ENCODE data around the gene SLC35B3.

The SLC35B3 gene

GRCh38 chr6:8382434-8382833 is 52.9 kb downstream of the SLC35B3 start:
- no peak overlapping the region for H3K4me3 ChIP-seq (ENCODE audit: low read depth, low read length, poor library complexity, severe bottlenecking)
- H3K79me2 ChIP-seq (ENCODE audit: insufficient read depth, low read length): no peaks in the 10 kb centered on the region
- no peak overlapping the region for H2AFZ ChIP-seq (ENCODE audit: low read length)
- no peaks in the 10 kb centered on the region for H3K27me3 ChIP-seq (ENCODE audit: insufficient read depth, low read length)
- no peaks in the 10 kb centered on the region for H4K20me1 ChIP-seq (ENCODE audit: insufficient read depth, low read length)
- no peaks in the 10 kb centered on the region for H3K9me2 ChIP-seq (ENCODE audit: low read depth, low read length)
- TF ChIP-seq EZH2 (IDR thresholded peaks at IDR 0.05; ENCODE audit: borderline replicate concordance, low read length) (no peak), CTCF (IDR thresholded peaks at IDR 0.05; ENCODE audit: low read length) (no peak)
- no peaks in the 10 kb centered on the region for H3K4me1 ChIP-seq (ENCODE audit: insufficient read depth, low read length, severe bottlenecking)
- no peak overlapping the region for H3K4me2 ChIP-seq (ENCODE audit: low read length)
- H3K9ac ChIP-seq (ENCODE audit: low read length): no peak overlapping the region
- no peak overlapping the region for H3K27ac ChIP-seq (ENCODE audit: low read depth, low read length, poor library complexity, severe bottlenecking)
- H3K36me3 ChIP-seq (ENCODE audit: insufficient read depth, low read length): no peaks in the 10 kb centered on the region
- H3F3A ChIP-seq (ENCODE audit: insufficient read depth, low read length): no peaks in the 10 kb centered on the region
- H3K9me3 ChIP-seq (ENCODE audit: low read length): no peaks in the 10 kb centered on the region

- Histone ChIP-seq H3K4me1 (ENCODE audit: insufficient read depth, low read length, severe bottlenecking) (no peaks in the 10 kb centered on the region), H3K9me2 (ENCODE audit: low read depth, low read length) (no peaks in the 10 kb centered on the region), H4K20me1 (ENCODE audit: insufficient read depth, low read length) (no peaks in the 10 kb centered on the region), H3F3A (ENCODE audit: insufficient read depth, low read length) (no peaks in the 10 kb centered on the region), H3K27me3 (ENCODE audit: insufficient read depth, low read length) (no peaks in the 10 kb centered on the region), H2AFZ (ENCODE audit: low read length) (no peak overlapping the region), H3K27ac (ENCODE audit: low read depth, low read length, poor library complexity, severe bottlenecking) (no peak overlapping the region), H3K4me3 (ENCODE audit: low read depth, low read length, poor library complexity, severe bottlenecking) (no peak overlapping the region), H3K36me3 (ENCODE audit: insufficient read depth, low read length) (no peaks in the 10 kb centered on the region), H3K9me3 (ENCODE audit: low read length) (no peaks in the 10 kb centered on the region), H3K4me2 (ENCODE audit: low read length) (no peak overlapping the region), H3K79me2 (ENCODE audit: insufficient read depth, low read length) (no peaks in the 10 kb centered on the region), H3K9ac (ENCODE audit: low read length) (no peak overlapping the region)
- TF ChIP-seq EZH2 (IDR thresholded peaks at IDR 0.05; ENCODE audit: borderline replicate concordance, low read length) (no peak), CTCF (IDR thresholded peaks at IDR 0.05; ENCODE audit: low read length) (no peak)
Measured at GRCh38 chr6:8375916-8376315, 59.4 kb downstream of the SLC35B3 start.

Data from OCI-LY1 (cell line).